ENCODE data around the gene PAXX.

The PAXX gene

DNA sequence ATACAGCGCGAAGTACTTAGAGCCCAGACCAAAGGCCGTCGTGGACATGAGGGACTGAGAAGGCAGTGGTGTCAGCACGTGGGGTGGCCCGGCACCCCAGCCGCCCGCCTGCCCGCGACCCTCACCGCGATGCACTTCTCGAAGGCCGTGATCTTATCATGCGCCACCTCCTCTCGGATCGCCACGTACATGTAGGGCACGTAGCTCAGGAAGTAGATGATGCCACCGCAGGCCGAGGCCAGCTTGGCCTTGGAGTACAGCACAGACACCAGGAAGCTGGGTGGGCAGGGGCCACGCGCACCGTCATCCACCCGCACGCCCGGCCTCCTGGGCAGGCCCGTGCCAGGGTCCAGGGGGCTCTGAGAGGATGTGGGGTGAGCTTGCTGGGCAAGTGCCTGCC is 24.8 kb downstream of the PAXX start:
- no peaks in the 10 kb centered on the region for H3K9me3 ChIP-seq (ENCODE audit: control insufficient read depth, insufficient read depth, low read depth, low read length)
- H3K36me3 ChIP-seq (ENCODE audit: control insufficient read depth, insufficient read depth, low read length), result 0 out of 2 replicates have a peak, but pooled peaks cover 4% of the 10 kb centered on the region
- H3K9ac ChIP-seq (ENCODE audit: low read length), result no peak overlapping the region
- H3K27me3 ChIP-seq (ENCODE audit: control insufficient read depth, insufficient read depth, low read length), result no peaks in the 10 kb centered on the region; the same call in 1 of the 2 replicates
- no peak overlapping the region for H3K27ac ChIP-seq (ENCODE audit: low read depth, low read length)
- no peak overlapping the region for H3K4me3 ChIP-seq (ENCODE audit: low read depth, low read length)
- H3K4me1 ChIP-seq (ENCODE audit: control insufficient read depth, insufficient read depth, low read length), result no peaks in the 10 kb centered on the region

- no peak overlapping the region for H3K9ac ChIP-seq (ENCODE audit: low read length)
- 0 out of 2 replicates have a peak, but pooled peaks cover 4% of the 10 kb centered on the region for H3K36me3 ChIP-seq (ENCODE audit: control insufficient read depth, insufficient read depth, low read length)
- peaks cover 3% of the 10 kb centered on the region; the same call in 1 of the 2 replicates for H3K4me1 ChIP-seq (ENCODE audit: control insufficient read depth, insufficient read depth, low read length)
- no peak overlapping the region for H3K27ac ChIP-seq (ENCODE audit: low read depth, low read length)
- H3K27me3 ChIP-seq (ENCODE audit: control insufficient read depth, insufficient read depth, low read length), result no peaks in the 10 kb centered on the region
- H3K4me3 ChIP-seq (ENCODE audit: low read depth, low read length), result no peak overlapping the region
- no peaks in the 10 kb centered on the region for H3K9me3 ChIP-seq (ENCODE audit: control insufficient read depth, insufficient read depth, low read depth, low read length)
Observed at GRCh38 chr9:137017791-137018497, 25.7 kb downstream of the PAXX start.

GRCh38 chr9:137018761-137019559 is 26.7 kb downstream of the PAXX start:
- Histone ChIP-seq H3K4me3 (ENCODE audit: low read depth, low read length) (no peak overlapping the region), H3K27ac (ENCODE audit: low read depth, low read length) (no peak overlapping the region), H3K9ac (ENCODE audit: low read length) (no peak overlapping the region), H3K9me3 (ENCODE audit: control insufficient read depth, insufficient read depth, low read depth, low read length) (no peaks in the 10 kb centered on the region), H3K4me1 (ENCODE audit: control insufficient read depth, insufficient read depth, low read length) (peaks cover 3% of the 10 kb centered on the region; the same call in 1 of the 2 replicates), H3K27me3 (ENCODE audit: control insufficient read depth, insufficient read depth, low read length) (no peaks in the 10 kb centered on the region), H3K36me3 (ENCODE audit: control insufficient read depth, insufficient read depth, low read length) (0 out of 2 replicates have a peak, but pooled peaks cover 4% of the 10 kb centered on the region)

- Histone ChIP-seq H3K27ac (ENCODE audit: low read depth, low read length) (no peak overlapping the region), H3K27me3 (ENCODE audit: control insufficient read depth, insufficient read depth, low read length) (no peaks in the 10 kb centered on the region), H3K9me3 (ENCODE audit: control insufficient read depth, insufficient read depth, low read depth, low read length) (no peaks in the 10 kb centered on the region), H3K4me3 (ENCODE audit: low read depth, low read length) (no peak overlapping the region), H3K36me3 (ENCODE audit: control insufficient read depth, insufficient read depth, low read length) (0 out of 2 replicates have a peak, but pooled peaks cover 4% of the 10 kb centered on the region), H3K9ac (ENCODE audit: low read length) (no peak overlapping the region), H3K4me1 (ENCODE audit: control insufficient read depth, insufficient read depth, low read length) (peaks cover 3% of the 10 kb centered on the region; the same call in 1 of the 2 replicates)
Observed at GRCh38 chr9:137019891-137020683, 27.9 kb downstream of the PAXX start.

DNA sequence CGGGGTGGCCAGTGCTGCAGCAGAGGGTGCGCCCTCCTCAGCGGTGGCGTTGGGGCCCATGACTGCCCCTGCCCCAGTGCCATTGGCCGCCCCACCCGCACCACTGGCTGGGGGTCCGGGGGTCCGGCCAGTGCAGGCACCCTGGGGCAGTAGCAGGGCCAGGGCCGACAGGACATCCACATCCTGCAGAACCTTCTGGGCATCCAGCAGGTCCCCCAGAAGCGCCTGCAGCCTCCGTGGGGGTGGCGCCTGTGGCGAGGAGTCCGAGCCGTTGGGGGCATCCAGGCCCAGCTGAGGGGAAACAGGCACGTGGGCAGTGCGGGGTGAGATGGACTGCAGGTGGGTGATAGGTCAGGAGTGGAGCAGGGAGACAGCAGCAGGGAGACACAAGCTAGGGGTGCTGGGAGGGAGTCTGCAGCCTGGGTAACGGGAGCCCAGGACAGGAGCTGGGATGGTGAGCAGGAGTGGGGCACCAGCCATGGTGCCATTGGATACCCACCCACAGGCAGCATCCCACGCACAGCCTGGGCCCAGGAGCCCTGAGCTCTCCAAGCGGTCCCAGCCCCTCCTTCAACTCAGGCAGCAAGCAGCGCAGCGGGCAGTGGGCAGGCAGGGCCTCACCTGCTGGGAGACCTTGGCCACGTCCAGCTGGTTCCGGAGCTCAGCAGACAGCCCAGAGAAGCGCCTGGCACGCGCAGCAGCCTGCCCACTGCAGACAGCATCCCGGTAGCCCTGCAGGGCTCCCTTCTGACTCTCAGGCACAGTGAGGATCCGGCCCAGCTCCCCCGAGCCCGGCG is 28.7 kb downstream of the PAXX start:
- H3K4me3 ChIP-seq (ENCODE audit: low read depth, low read length), result no peak overlapping the region
- no peak overlapping the region for H3K27ac ChIP-seq (ENCODE audit: low read depth, low read length)
- H3K9me3 ChIP-seq (ENCODE audit: control insufficient read depth, insufficient read depth, low read depth, low read length), result no peaks in the 10 kb centered on the region
- H3K27me3 ChIP-seq (ENCODE audit: control insufficient read depth, insufficient read depth, low read length), result no peaks in the 10 kb centered on the region
- H3K4me1 ChIP-seq (ENCODE audit: control insufficient read depth, insufficient read depth, low read length), result peaks cover 3% of the 10 kb centered on the region; the same call in 1 of the 2 replicates
- 0 out of 2 replicates have a peak, but pooled peaks cover 4% of the 10 kb centered on the region for H3K36me3 ChIP-seq (ENCODE audit: control insufficient read depth, insufficient read depth, low read length)
- H3K9ac ChIP-seq (ENCODE audit: low read length), result no peak overlapping the region

DNA sequence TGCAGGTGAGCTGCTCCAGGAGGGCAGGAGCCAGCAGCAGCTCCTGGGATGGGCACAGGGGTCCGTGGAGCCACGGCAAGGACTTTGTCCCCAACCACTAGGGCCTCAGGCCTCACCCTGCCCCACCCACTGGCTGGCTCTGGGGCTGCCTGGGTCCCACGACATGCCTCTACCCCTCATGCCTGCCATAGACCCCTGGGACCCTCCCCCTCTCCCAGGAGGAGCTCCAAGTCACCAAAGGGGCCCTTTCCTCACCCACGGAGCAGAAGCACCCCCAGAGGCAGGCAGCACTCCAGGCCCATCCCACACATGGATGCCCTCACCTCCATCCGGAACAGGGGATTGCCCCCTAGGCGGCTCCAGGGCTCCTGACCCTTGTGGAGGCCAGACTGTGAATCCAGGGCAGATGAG is 29.4 kb downstream of the PAXX start:
- Histone ChIP-seq H3K27ac (ENCODE audit: low read depth, low read length) (no peak overlapping the region), H3K9ac (ENCODE audit: low read length) (no peak overlapping the region), H3K4me3 (ENCODE audit: low read depth, low read length) (no peak overlapping the region), H3K36me3 (ENCODE audit: control insufficient read depth, insufficient read depth, low read length) (0 out of 2 replicates have a peak, but pooled peaks cover 4% of the 10 kb centered on the region), H3K4me1 (ENCODE audit: control insufficient read depth, insufficient read depth, low read length) (peaks cover 3% of the 10 kb centered on the region; the same call in 1 of the 2 replicates), H3K9me3 (ENCODE audit: control insufficient read depth, insufficient read depth, low read depth, low read length) (no peaks in the 10 kb centered on the region), H3K27me3 (ENCODE audit: control insufficient read depth, insufficient read depth, low read length) (peaks cover 2% of the 10 kb centered on the region; the same call in 1 of the 2 replicates)

DNA sequence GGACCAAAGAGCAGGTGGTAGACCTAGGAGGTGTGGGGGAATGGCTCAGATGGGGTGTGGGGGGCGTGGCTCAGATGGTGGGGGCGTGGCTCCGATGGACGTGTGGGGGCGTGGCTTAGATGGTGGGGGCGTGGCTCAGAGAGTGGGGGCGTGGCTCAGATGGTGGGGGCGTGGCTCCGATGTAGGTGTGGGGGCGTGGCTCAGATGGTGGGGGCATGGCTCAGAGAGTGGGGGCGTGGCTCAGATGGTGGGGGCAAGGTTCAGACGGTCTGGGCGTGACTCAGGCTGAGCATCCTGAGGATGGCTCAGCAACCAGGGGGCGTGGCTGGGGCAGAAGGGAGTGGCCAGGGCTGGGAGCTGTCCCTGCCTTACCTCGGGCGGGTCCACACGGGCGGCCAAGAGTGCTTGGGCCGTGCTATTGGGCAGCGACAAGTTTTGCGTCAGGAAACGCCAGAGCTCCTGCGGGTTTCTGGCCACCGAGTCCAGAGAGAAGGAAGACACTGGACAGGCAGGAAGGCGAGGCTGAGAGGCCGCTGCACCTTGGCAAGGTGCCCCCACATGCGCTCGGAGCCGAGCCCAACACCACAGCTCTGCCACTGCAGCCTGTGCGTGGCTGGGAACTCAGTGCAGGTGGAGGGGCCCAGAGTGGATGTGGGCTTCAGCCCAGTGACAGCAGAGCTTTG is 29.9 kb downstream of the PAXX start:
- Histone ChIP-seq H3K36me3 (ENCODE audit: control insufficient read depth, insufficient read depth, low read length) (0 out of 2 replicates have a peak, but pooled peaks cover 3% of the 10 kb centered on the region), H3K4me3 (ENCODE audit: low read depth, low read length) (no peak overlapping the region), H3K27ac (ENCODE audit: low read depth, low read length) (no peak overlapping the region), H3K27me3 (ENCODE audit: control insufficient read depth, insufficient read depth, low read length) (peaks cover 7% of the 10 kb centered on the region), H3K4me1 (ENCODE audit: control insufficient read depth, insufficient read depth, low read length) (peaks cover 3% of the 10 kb centered on the region; the same call in 1 of the 2 replicates), H3K9ac (ENCODE audit: low read length) (no peak overlapping the region), H3K9me3 (ENCODE audit: control insufficient read depth, insufficient read depth, low read depth, low read length) (no peaks in the 10 kb centered on the region)

- Histone ChIP-seq H3K36me3 (ENCODE audit: control insufficient read depth, insufficient read depth, low read length) (no peaks in the 10 kb centered on the region), H3K27ac (ENCODE audit: low read depth, low read length) (no peak overlapping the region), H3K4me3 (ENCODE audit: low read depth, low read length) (no peak overlapping the region), H3K4me1 (ENCODE audit: control insufficient read depth, insufficient read depth, low read length) (peaks cover 3% of the 10 kb centered on the region; the same call in 1 of the 2 replicates), H3K27me3 (ENCODE audit: control insufficient read depth, insufficient read depth, low read length) (peaks cover 13% of the 10 kb centered on the region), H3K9ac (ENCODE audit: low read length) (no peak overlapping the region), H3K9me3 (ENCODE audit: control insufficient read depth, insufficient read depth, low read depth, low read length) (no peaks in the 10 kb centered on the region)
Observed at GRCh38 chr9:137022662-137023008, 30.4 kb downstream of the PAXX start.

GRCh38 chr9:137023157-137023556 is 30.9 kb downstream of the PAXX start:
- Histone ChIP-seq H3K27me3 (ENCODE audit: control insufficient read depth, insufficient read depth, low read length) (peaks cover 13% of the 10 kb centered on the region), H3K36me3 (ENCODE audit: control insufficient read depth, insufficient read depth, low read length) (no peaks in the 10 kb centered on the region), H3K4me1 (ENCODE audit: control insufficient read depth, insufficient read depth, low read length) (peaks cover 3% of the 10 kb centered on the region; the same call in 1 of the 2 replicates), H3K27ac (ENCODE audit: low read depth, low read length) (no peak overlapping the region), H3K4me3 (ENCODE audit: low read depth, low read length) (no peak overlapping the region), H3K9ac (ENCODE audit: low read length) (no peak overlapping the region), H3K9me3 (ENCODE audit: control insufficient read depth, insufficient read depth, low read depth, low read length) (no peaks in the 10 kb centered on the region)

Data from HUES6 (cell line).